OCI-LY7 (cell line): Measurements from ENCODE around the gene ERCC5. TPM values are rescaled to one million over a fixed set of nuclear protein-coding genes. Genes with fewer than 3 reads are reported as not detected.

ENCODE experiments used
- BruUV-seq: library from RNA; stranded (reverse); fragments of 400-500 nt; replicated peaks from 2 replicates; lab custom pipeline; 2021; lab: Mats Ljungman, UMichigan
- CTCF ChIA-PET: fragments of 300-600 bp; sonication (Branson Sonifier 250); formaldehyde crosslinking; loops from one replicate; lab custom pipeline; 2022; ENCODE audit warnings: antibody characterized with exemption; ENCODE audit not compliant: unreplicated experiment; lab: Charles Lee
- POLR2A ChIA-PET: fragments of 300-600 bp; sonication (Branson Sonifier 250); formaldehyde crosslinking; loops from one replicate; lab custom pipeline; 2022; ENCODE audit warnings: antibody characterized with exemption; lab: Charles Lee
- DNase-seq: peaks from one replicate; pipeline ENCODE4 v3.0.0-alpha.2; 2015; ENCODE audit warnings: low spot score
- H2AFZ ChIP-seq: fragments of 200-600 bp; sonication (generic), shearing (Covaris generic); 2 replicates; pipeline ENCODE4 v1.6.1; 2014; ENCODE audit warnings: mild to moderate bottlenecking, antibody characterized with exemption, low read length, moderate library complexity
- H3K27ac ChIP-seq: fragments of 200-600 bp; sonication (generic); 2 replicates; pipeline ENCODE4 v1.5.1; 2014; ENCODE audit warnings: mixed run types, low read depth, mild to moderate bottlenecking, moderate library complexity, low read length, inconsistent platforms; ENCODE audit not compliant: poor library complexity, severe bottlenecking
- H3K36me3 ChIP-seq: fragments of 200-600 bp; sonication (generic); 2 replicates; pipeline ENCODE4 v1.6.1; 2014; ENCODE audit warnings: mild to moderate bottlenecking, antibody characterized with exemption, low read length, moderate library complexity, mixed read lengths; ENCODE audit not compliant: insufficient read depth
- H3K4me1 ChIP-seq: fragments of 200-600 bp; sonication (generic); 2 replicates; pipeline ENCODE4 v1.5.1; 2014; ENCODE audit warnings: mild to moderate bottlenecking, low read length; ENCODE audit not compliant: insufficient read depth, poor library complexity, severe bottlenecking
- H3K4me2 ChIP-seq: fragments of 200-600 bp; sonication (generic); 2 replicates; pipeline ENCODE4 v1.6.1; 2014; ENCODE audit warnings: mild to moderate bottlenecking, low read length
- H3K4me3 ChIP-seq: fragments of 200-600 bp; sonication (generic); 2 replicates; pipeline ENCODE4 v1.5.1; 2014; ENCODE audit warnings: mild to moderate bottlenecking, low read depth, low read length; ENCODE audit not compliant: poor library complexity, severe bottlenecking
- H3K79me2 ChIP-seq: fragments of 200-600 bp; sonication (generic); 2 replicates; pipeline ENCODE4 v1.6.1; 2016; ENCODE audit warnings: low read depth, mild to moderate bottlenecking, low read length, moderate library complexity, mixed read lengths; ENCODE audit not compliant: insufficient read depth
- H3K9me2 ChIP-seq: fragments of 200-600 bp; sonication (generic); 2 replicates; pipeline ENCODE4 v1.6.1; 2016; ENCODE audit warnings: mild to moderate bottlenecking, low read length, mixed read lengths; ENCODE audit not compliant: insufficient read depth
- H3K9me3 ChIP-seq: fragments of 200-600 bp; sonication (generic); 2 replicates; pipeline ENCODE4 v1.6.1; 2014; ENCODE audit warnings: mild to moderate bottlenecking, mixed run types, low read length, mixed read lengths
- H4K20me1 ChIP-seq: fragments of 200-600 bp; sonication (generic); 2 replicates; pipeline ENCODE4 v1.6.1; 2014; ENCODE audit warnings: mild to moderate bottlenecking, antibody characterized with exemption, low read length, moderate library complexity, mixed read lengths; ENCODE audit not compliant: insufficient read depth
- CTCF ChIP-seq: fragments of 200-600 bp; sonication (generic); conservative IDR thresholded peaks from 2 replicates; pipeline ENCODE4 v1.5.1; 2014; ENCODE audit warnings: mild to moderate bottlenecking, antibody characterized with exemption, low read length, moderate library complexity, mixed read lengths
- EZH2phosphoT487 ChIP-seq: fragments of 200-600 bp; sonication (generic); IDR thresholded peaks from 2 replicates; pipeline ENCODE4 v1.6.1; 2018; ENCODE audit warnings: low read depth, borderline replicate concordance, mild to moderate bottlenecking, mixed run types, antibody characterized with exemption, low read length, moderate library complexity, mixed read lengths
- intact Hi-C: fragments of 100-400 bp; cut with micrococcal nuclease; formaldehyde crosslinking; loops from one replicate; pipeline ENCODE4 v1.10.0; 2022; ENCODE audit not compliant: unreplicated experiment
- total RNA-seq, 2 experiments: library from RNA; depleted of rRNA in 1 of 2; stranded (reverse); fragments of >200 nt in 1 of 2; shearing (Covaris generic) in 1 of 2; gene quantifications; 2 replicates each; pipeline ENCODE4 v1.2.3, GENCODE V29; 2014 to 2022

ERCC5 gene
- total RNA-seq, 2 experiments from 2014 or later: 37.9 to 38.5 TPM

- H3K4me3 ChIP-seq: no peak overlapping the region
- no peak overlapping the region for H2AFZ ChIP-seq
- no peaks in the 10 kb centered on the region for H3K9me2 ChIP-seq
- ChIA-PET POLR2A (no interaction called here), CTCF (no interaction called here)
- no peaks in the 10 kb centered on the region for H3K79me2 ChIP-seq
- no peaks in the 10 kb centered on the region for H3K9me3 ChIP-seq
- no peak overlapping the region for H3K27ac ChIP-seq
- DNase-seq: no peak
- H3K4me1 ChIP-seq: no peaks in the 10 kb centered on the region
- intact Hi-C loops: no loop called here
- BruUV-seq: no TSS peak
- no peaks in the 10 kb centered on the region for H3K36me3 ChIP-seq
- H4K20me1 ChIP-seq: no peaks in the 10 kb centered on the region
- TF ChIP-seq CTCF (no peak), EZH2phosphoT487 (no peak)
- no peak overlapping the region for H3K4me2 ChIP-seq
Observed at GRCh38 chr13:102825400-102825799, 20.4 kb upstream of the ERCC5 start.

GRCh38 chr13:102825921-102826706 is 19.7 kb upstream of the ERCC5 start:
- ChIA-PET POLR2A (no interaction called here), CTCF (no interaction called here)
- Histone ChIP-seq H2AFZ (no peak overlapping the region), H3K4me3 (no peak overlapping the region), H3K9me3 (no peaks in the 10 kb centered on the region), H3K36me3 (no peaks in the 10 kb centered on the region), H4K20me1 (no peaks in the 10 kb centered on the region), H3K4me2 (no peak overlapping the region), H3K4me1 (no peaks in the 10 kb centered on the region), H3K79me2 (no peaks in the 10 kb centered on the region), H3K27ac (no peak overlapping the region), H3K9me2 (no peaks in the 10 kb centered on the region)
- BruUV-seq: no TSS peak
- intact Hi-C loops: no loop called here
- DNase-seq: no peak
- TF ChIP-seq CTCF (no peak), EZH2phosphoT487 (no peak)

GRCh38 chr13:102830646-102831045 is 15.2 kb upstream of the ERCC5 start:
- no peaks in the 10 kb centered on the region for H4K20me1 ChIP-seq
- no peak for DNase-seq
- H3K4me1 ChIP-seq: no peaks in the 10 kb centered on the region
- intact Hi-C loops: no loop called here
- no peaks in the 10 kb centered on the region for H3K79me2 ChIP-seq
- ChIA-PET CTCF (no interaction called here), POLR2A (no interaction called here)
- BruUV-seq: no TSS peak
- H2AFZ ChIP-seq: no peak overlapping the region
- no peak for TF ChIP-seq EZH2phosphoT487
- TF ChIP-seq CTCF: no peak
- no peak overlapping the region for H3K4me2 ChIP-seq
- no peaks in the 10 kb centered on the region for H3K36me3 ChIP-seq
- H3K27ac ChIP-seq: no peak overlapping the region
- no peak overlapping the region for H3K4me3 ChIP-seq
- no peaks in the 10 kb centered on the region for H3K9me3 ChIP-seq
- H3K9me2 ChIP-seq: no peaks in the 10 kb centered on the region
